Astrocyte of the spinal cord (primary cell): ENCODE data around the gene PTPRQ.

Experiments
- DNase-seq: peaks from one replicate; pipeline ENCODE4 v3.0.0; 2011; ENCODE audit warnings: low read depth, low spot score
- H3K4me3 ChIP-seq: 2 replicates; pipeline ENCODE4 v1.5.1; 2011; ENCODE audit warnings: low read depth, mild to moderate bottlenecking, low read length, moderate library complexity
- in situ Hi-C: cut with HindIII; loops from 2 replicates; pipeline ENCODE4 v1.10.0; 2017; ENCODE audit warnings: low sequenced_read_pairs
- TF ChIP-seq, protein P1 (sequence below): IDR thresholded peaks from 2 replicates; pipeline ENCODE4 v1.5.1; 2012; ENCODE audit warnings: low read depth, mild to moderate bottlenecking, low read length, inconsistent platforms

The PTPRQ gene

DNA sequence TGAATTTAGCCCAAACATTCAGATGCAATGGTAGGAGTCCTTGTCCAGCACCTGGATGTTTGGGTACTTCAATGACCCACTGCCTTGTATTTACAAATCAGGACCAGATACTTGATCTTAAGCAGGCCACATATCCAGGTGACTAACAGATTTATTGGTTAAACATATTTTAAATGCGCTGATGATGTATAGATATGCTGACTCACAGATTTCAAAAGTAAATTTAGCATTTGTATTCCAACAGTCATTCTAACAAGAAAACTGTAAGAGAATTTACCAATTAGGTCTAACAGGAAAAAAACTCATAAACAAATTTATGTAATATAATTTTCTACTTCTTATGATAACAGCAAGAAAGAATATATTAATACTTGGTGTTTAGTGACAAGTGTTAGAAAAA is 234.0 kb downstream of the PTPRQ start:
- TF ChIP-seq, protein P1, sequence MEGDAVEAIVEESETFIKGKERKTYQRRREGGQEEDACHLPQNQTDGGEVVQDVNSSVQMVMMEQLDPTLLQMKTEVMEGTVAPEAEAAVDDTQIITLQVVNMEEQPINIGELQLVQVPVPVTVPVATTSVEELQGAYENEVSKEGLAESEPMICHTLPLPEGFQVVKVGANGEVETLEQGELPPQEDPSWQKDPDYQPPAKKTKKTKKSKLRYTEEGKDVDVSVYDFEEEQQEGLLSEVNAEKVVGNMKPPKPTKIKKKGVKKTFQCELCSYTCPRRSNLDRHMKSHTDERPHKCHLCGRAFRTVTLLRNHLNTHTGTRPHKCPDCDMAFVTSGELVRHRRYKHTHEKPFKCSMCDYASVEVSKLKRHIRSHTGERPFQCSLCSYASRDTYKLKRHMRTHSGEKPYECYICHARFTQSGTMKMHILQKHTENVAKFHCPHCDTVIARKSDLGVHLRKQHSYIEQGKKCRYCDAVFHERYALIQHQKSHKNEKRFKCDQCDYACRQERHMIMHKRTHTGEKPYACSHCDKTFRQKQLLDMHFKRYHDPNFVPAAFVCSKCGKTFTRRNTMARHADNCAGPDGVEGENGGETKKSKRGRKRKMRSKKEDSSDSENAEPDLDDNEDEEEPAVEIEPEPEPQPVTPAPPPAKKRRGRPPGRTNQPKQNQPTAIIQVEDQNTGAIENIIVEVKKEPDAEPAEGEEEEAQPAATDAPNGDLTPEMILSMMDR = no peak
- in situ Hi-C loops = no loop called here
- no peak for DNase-seq
- no peak overlapping the region for H3K4me3 ChIP-seq

DNA sequence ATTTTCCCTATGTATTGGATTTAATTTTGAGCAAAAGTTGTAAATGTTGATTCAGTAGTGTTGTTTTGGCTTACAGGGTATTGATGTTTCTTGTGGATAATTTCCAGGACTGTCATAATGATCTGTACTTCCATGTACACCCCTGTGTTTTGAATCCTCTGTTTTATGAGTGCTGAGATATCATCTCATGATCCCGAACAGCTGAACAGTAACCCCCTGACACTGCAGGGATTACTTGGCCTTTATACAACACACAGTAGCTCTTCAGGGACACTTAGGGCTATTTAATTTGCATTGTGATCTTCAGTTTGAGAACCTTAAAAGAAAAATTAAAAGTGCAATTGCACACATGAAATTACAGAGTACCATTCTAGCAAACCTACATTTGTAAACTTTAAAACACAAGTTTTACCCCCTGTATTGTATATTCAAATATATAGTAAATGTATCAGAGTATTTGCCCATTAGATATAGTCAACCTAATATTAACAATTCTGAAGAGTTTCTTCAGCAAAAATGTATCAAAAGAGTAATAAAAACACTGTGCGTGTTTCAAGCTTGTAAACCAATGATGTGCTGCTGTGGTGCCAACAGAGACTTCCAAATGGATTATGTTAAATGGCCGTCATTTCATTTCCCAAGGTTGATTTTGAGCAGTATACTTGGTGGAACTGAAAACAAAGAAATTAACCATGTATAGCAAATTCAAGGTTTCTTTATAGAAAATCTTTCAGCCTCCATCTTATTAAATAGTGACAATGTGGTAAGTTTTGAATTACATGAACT is 235.5 kb downstream of the PTPRQ start:
- in situ Hi-C loops = no loop called here
- DNase-seq = no peak
- TF ChIP-seq, protein P1 = no peak
- no peak overlapping the region for H3K4me3 ChIP-seq

DNA sequence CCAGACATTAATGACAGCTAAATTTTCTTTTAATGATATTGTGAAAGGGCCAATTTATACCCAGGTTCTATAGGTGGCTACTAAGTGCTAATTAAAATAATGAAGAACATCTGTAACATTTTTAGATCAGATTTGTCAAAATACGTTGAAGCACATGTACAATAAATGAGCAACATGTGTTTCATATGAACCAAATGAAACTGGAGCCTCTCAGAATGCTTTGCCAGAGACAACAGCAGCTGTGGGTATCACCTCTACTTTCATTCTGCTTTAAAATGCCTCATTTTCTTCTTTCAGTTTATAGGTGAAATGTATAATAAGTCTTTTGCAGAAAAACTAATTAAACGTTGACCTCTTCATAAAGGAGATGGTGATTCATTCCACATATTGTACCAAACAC is 237.3 kb downstream of the PTPRQ start:
- H3K4me3 ChIP-seq = no peak overlapping the region
- in situ Hi-C loops = no loop called here
- TF ChIP-seq, protein P1 = no peak
- no peak for DNase-seq

DNA sequence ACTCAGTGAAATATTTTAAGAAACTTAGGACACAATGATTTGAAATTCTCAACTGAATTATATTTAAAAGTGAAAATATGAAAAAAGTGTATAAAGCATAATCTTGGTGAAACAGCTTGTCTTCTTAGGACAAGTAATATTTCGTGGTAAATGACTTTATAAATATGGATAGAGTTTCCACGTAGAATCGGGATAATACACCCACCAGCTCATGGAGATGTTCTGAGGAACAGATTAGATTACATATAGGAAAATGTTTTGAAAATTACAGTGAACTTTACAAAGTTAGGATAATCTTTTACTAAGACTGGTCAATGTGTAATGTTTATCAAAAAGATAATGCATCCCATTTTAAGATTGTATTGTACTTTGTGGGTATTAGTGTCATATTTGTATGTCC is 237.8 kb downstream of the PTPRQ start:
- in situ Hi-C loops = no loop called here
- H3K4me3 ChIP-seq = no peak overlapping the region
- TF ChIP-seq, protein P1 = no peak
- DNase-seq = no peak

DNA sequence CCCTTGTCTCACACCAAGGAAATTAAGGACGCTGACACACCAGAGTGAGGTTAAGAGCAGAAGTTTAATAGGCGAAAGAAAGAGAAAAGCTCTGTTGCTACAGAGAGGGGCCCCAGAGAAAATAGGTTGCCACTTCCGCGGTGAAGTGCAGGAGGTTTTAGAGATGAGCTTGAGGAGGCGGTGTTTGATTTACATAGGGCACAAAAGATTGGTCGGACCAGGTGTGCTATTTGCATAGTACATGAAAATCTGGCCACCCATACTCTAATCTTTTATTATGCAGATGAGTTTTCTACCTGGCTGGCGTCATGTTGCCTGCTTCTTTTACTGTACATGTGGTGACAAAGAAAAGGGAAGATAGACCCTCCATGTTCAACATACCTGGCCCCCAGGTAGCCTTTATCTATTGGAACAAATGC is 240.1 kb downstream of the PTPRQ start:
- H3K4me3 ChIP-seq = no peak overlapping the region
- in situ Hi-C loops = no loop called here
- TF ChIP-seq, protein P1 = no peak
- no peak for DNase-seq

DNA sequence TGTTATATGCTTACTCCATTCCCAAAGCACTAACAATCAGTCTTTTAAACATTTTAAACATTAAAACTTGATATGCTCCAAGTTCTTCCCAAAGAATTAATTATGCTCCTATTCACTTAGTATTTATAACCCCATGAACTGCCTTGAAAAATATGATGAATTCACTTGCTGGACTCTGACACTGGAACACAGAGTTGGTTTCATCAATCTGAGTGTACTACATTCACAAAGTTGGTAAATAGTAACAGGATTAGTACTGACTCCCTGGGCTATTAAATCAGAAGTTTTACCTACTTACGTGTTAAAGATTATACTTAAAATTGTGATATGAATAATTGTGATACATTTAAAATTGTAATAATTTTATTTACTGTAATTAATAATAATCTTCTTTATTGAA is 246.1 kb downstream of the PTPRQ start:
- DNase-seq = no peak
- no peak overlapping the region for H3K4me3 ChIP-seq
- TF ChIP-seq, protein P1 = no peak
- in situ Hi-C loops = no loop called here
